Heart left ventricle (tissue), 16 donors: ENCODE results near the gene OR5C1. TPM values are rescaled to one million over a fixed set of nuclear protein-coding genes. Genes with fewer than 3 reads are reported as not detected.

Experiments used
- ATAC-seq, 4 donors: fragments of 200-7000 bp; cut with Tn5 transposase; one replicate each; pipeline ENCODE4 v1.9.1; 2020 to 2022; ENCODE audit warnings: moderate library complexity in 4 of 4, mild to moderate bottlenecking in 3 of 4, moderate number of reproducible peaks in 1 of 4
- DNase-seq, 5 donors: peaks; one replicate each; pipeline ENCODE4 v3.0.0-alpha.2; 2020
- H3K27ac ChIP-seq, 12 donors: fragments of 200-600 bp; sonication (generic) in 4 of 12; one replicate each; pipeline versions ENCODE4 v1.5.0 to v1.8.0; 2016 to 2022; ENCODE audit warnings: mild to moderate bottlenecking in 2 of 12
- H3K27me3 ChIP-seq, 9 donors: fragments of 200-600 bp; sonication (generic) in 2 of 9; one replicate each; pipeline versions ENCODE4 v1.5.1 to v1.8.0; 2016 to 2022; ENCODE audit warnings: mild to moderate bottlenecking in 3 of 9
- H3K36me3 ChIP-seq, 9 donors: fragments of 200-600 bp; sonication (generic) in 2 of 9; one replicate each; pipeline versions ENCODE4 v1.5.0 to v1.8.0; 2018 to 2022; ENCODE audit warnings: mild to moderate bottlenecking in 2 of 9
- H3K4me1 ChIP-seq, 12 donors: fragments of 200-600 bp; sonication (generic) in 4 of 12; one replicate each; pipeline versions ENCODE4 v1.5.0 to v1.8.0; 2016 to 2022; ENCODE audit warnings: mild to moderate bottlenecking in 3 of 12
- H3K4me3 ChIP-seq, 12 donors: fragments of 200-600 bp; sonication (generic) in 4 of 12; one replicate each; pipeline versions ENCODE4 v1.5.0 to v1.8.0; 2017 to 2022; ENCODE audit warnings: mild to moderate bottlenecking in 9 of 12, moderate library complexity in 4 of 12
- H3K9me3 ChIP-seq, 12 donors: fragments of 200-600 bp; sonication (generic) in 4 of 12; one replicate each; pipeline versions ENCODE4 v1.5.0 to v1.8.0; 2016 to 2022; ENCODE audit warnings: mild to moderate bottlenecking in 1 of 12
- CTCF ChIP-seq, 12 donors: fragments of 200-600 bp; sonication (generic) in 4 of 12; IDR thresholded peaks; one replicate each; pipeline versions ENCODE4 v1.5.0 to v1.8.0; 2018 to 2022; ENCODE audit warnings: antibody characterized with exemption in 12 of 12, mild to moderate bottlenecking in 5 of 12
- POLR2A ChIP-seq, 2 donors: fragments of 450-650 bp; IDR thresholded peaks; one replicate each; pipeline ENCODE4 v1.6.1; 2017; ENCODE audit warnings: antibody characterized with exemption in 2 of 2, mild to moderate bottlenecking in 2 of 2, moderate library complexity in 2 of 2
- WGBS, 4 donors: extraction: QIAGEN DNeasy Blood & Tissue Kit in 2 of 4; methylation state at CpG; one replicate each; pipeline versions ENCODE4 v1.1.5 to v1.1.7; 2013 to 2018; 5-methylcytosine and 5-hydroxymethylcytosine counted together
- intact Hi-C, 10 donors: fragments of 100-400 bp; cut with DNase I; formaldehyde crosslinking; loops; one replicate each; pipeline versions ENCODE4 v1.11.1 to v1.14.2; 2022
- polyA plus RNA-seq, 2 donors: library from polyadenylated mRNA; stranded (reverse); fragments of 200-250 nt; gene quantifications; one replicate each; pipeline ENCODE4 v1.2.3, GENCODE V29; 2013
- total RNA-seq, 9 donors: library from RNA; depleted of rRNA in 2 of 9; stranded (reverse); fragments of >200 nt in 2 of 9; fragmentation: NEBNext Ultra II Directional in 3 of 9; extraction: Animal tissue kit (Norgen Biotek cat#: 25700) in 3 of 9; gene quantifications; one replicate each; pipeline versions ENCODE4 v1.1.0 to v1.2.4, GENCODE V29; 2016 to 2023
- donor health status: ischemic (EF 13 %, LVEDD 7.1; RV severe dilation, severe dysfunction).
- donor health status: healthy with polysubstance abuse.
- donor health status: DM: no; HTN: yes; CAD: no.
- donor health status: DM: no; HTN: no; CAD: no.
- donor health status: ischemic (EF 25% LVEDD 6.9; RV normal size, moderate dysfunction).
- donor health status: ischemic (EF 25% LVEDD 5.7; RV mildly dilated, moderate dysfunction).
- donor health status: healthy.
- donor health status: DM: yes; HTN: yes; CAD: no.
- donor health status: ischemic (EF 35%, LVEDD 5.7; RV mildly dilated, moderate dysfunction).
- donor health status: nonischemic (EF 11% LVEDD 7.7; RV severe dilation, severe dysfunction).
- donor health status: DM: yes; HTN: yes; CAD: no.
- donor health status: PGD.
- donor health status: ischemic (EF 29% LVEDD 5.4; RV normal size, mild dysfunction).
- donor health status: nonischemic (EF 23%, LVEDD 6.1; RV moderate dilation, normal function).

Gene OR5C1
- total and polyA plus RNA-seq, 11 donors, result not detected

- intact Hi-C loops, result loop anchor here in 6 of 10 donors (10.0 kb wide), 3 partner anchors 462 to 722 kb away; partner anchors contain the start of gene TTLL11 (in 3 of the 6)
- peak overlapping the region in 4 of 12 donors; percentile 14 to 31 (median 21) for H3K4me3 ChIP-seq
- 52 to 72% (median 64%) methylated on average over 17 of the region's 17 CpGs for WGBS, 4 donors
Observed at GRCh38 chr9:122816163-122816867, 27.6 kb downstream of the OR5C1 start.

GRCh38 chr9:122819326-122819725 lies 30.6 kb downstream of the OR5C1 start:
- intact Hi-C loops, result loop anchor here in 6 of 10 donors (10.0 kb wide), 3 partner anchors 465 to 725 kb away; partner anchors contain the start of gene TTLL11 (in 3 of the 6)
- DNase-seq (no peak), ATAC-seq (peak in 2 of 4 donors; percentile 36 to 45)
- 57 to 67% (median 63%) methylated on average over 3 of the region's 3 CpGs for WGBS, 4 donors
- peak overlapping the region; percentile 12 to 75 (median 44) for H3K27ac ChIP-seq
- TF ChIP-seq POLR2A (IDR thresholded peaks at IDR 0.05) (no peak), CTCF (IDR thresholded peaks at IDR 0.05) (no peak)
- peaks cover 0 to 54% (median 20%) of the 10 kb centered on the region in 12 donors for H3K4me1 ChIP-seq
- H3K27me3 ChIP-seq, result no peaks in the 10 kb centered on the region
- peaks cover 0 to 72% (median 57%) of the 10 kb centered on the region in 9 donors for H3K36me3 ChIP-seq
- H3K9me3 ChIP-seq, result no peaks in the 10 kb centered on the region
- no peak overlapping the region for H3K4me3 ChIP-seq

More at GRCh38 chr9:122816163-122816867, 27.6 kb downstream of the OR5C1 start:
- TF ChIP-seq POLR2A (IDR thresholded peaks at IDR 0.05), result no peak
- no peak for TF ChIP-seq CTCF (IDR thresholded peaks at IDR 0.05)
- Histone ChIP-seq H3K27me3 (no peaks in the 10 kb centered on the region), H3K36me3 (peaks cover 0 to 43% (median 33%) of the 10 kb centered on the region in 9 donors), H3K9me3 (no peaks in the 10 kb centered on the region), H3K27ac (peak overlapping the region in 10 of 12 donors; percentile 8 to 71 (median 54)), H3K4me1 (peaks cover 0 to 45% (median 12%) of the 10 kb centered on the region in 12 donors)
- ATAC-seq, result peak; percentile 59 to 88 (median 77)
- peak in 4 of 5 donors; percentile 36 to 62 (median 54) for DNase-seq

- 57 to 69% (median 64%) methylated on average over 9 of the region's 9 CpGs for WGBS, 4 donors
- peaks cover 0 to 79% (median 61%) of the 10 kb centered on the region in 9 donors for H3K36me3 ChIP-seq
- intact Hi-C loops, result loop anchor here in 7 of 10 donors (10.0 kb wide), 3 partner anchors 465 to 725 kb away; partner anchors contain the start of gene TTLL11 (in 4 of the 7)
- ATAC-seq, result peak in 2 of 4 donors; percentile 42 to 75
- H3K9me3 ChIP-seq, result no peaks in the 10 kb centered on the region
- peaks cover 0 to 57% (median 20%) of the 10 kb centered on the region in 12 donors for H3K4me1 ChIP-seq
- no peaks in the 10 kb centered on the region for H3K27me3 ChIP-seq
- DNase-seq, result peak in 1 of 5 donors; percentile 26
- H3K4me3 ChIP-seq, result no peak overlapping the region
- H3K27ac ChIP-seq, result peak overlapping the region; percentile 12 to 75 (median 45)
- TF ChIP-seq CTCF (IDR thresholded peaks at IDR 0.05) (no peak), POLR2A (IDR thresholded peaks at IDR 0.05) (no peak)
Observed at GRCh38 chr9:122819791-122820489, 31.2 kb downstream of the OR5C1 start.

GRCh38 chr9:122820490-122820845 lies 31.7 kb downstream of the OR5C1 start:
- intact Hi-C loops, result loop anchor here in 1 of 10 donors (10.0 kb wide), 1 partner anchor 726 kb away; the partner anchor contains the start of gene TTLL11
- no peak for ATAC-seq
- Histone ChIP-seq H3K4me1 (peaks cover 0 to 59% (median 21%) of the 10 kb centered on the region in 12 donors), H3K27ac (peak overlapping the region in 8 of 12 donors; percentile 17 to 75 (median 52)), H3K36me3 (peaks cover 0 to 83% (median 66%) of the 10 kb centered on the region in 9 donors), H3K9me3 (no peaks in the 10 kb centered on the region), H3K27me3 (no peaks in the 10 kb centered on the region), H3K4me3 (no peak overlapping the region)
- DNase-seq, result no peak
- 90 to 95% (median 95%) methylated on average over 11 of the region's 11 CpGs for WGBS, 4 donors
- TF ChIP-seq CTCF (IDR thresholded peaks at IDR 0.05) (no peak), POLR2A (IDR thresholded peaks at IDR 0.05) (no peak)
